K562 (cell line): ENCODE measurements around the gene TMOD3. TPM values are rescaled to one million over a fixed set of nuclear protein-coding genes. Genes with fewer than 3 reads are reported as not detected.
A peak's percentile ranks its signal among the peaks of the same experiment; 100 is the strongest.

Source experiments
- CREM ChIP-seq: IDR thresholded peaks from 2 replicates; pipeline ENCODE4 v1.6.1; 2014; ENCODE audit warnings: antibody characterized with exemption, low read depth
- CTBP1 ChIP-seq: fragments of 450-650 bp; IDR thresholded peaks from 2 replicates; pipeline ENCODE4 v1.6.1; 2016; ENCODE audit warnings: borderline replicate concordance
- DPF2 ChIP-seq: fragments of 450-650 bp; IDR thresholded peaks from 2 replicates; pipeline ENCODE4 v1.6.1; 2016
- EHMT2 ChIP-seq: fragments of 450-650 bp; IDR thresholded peaks from 2 replicates; pipeline ENCODE4 v1.6.1; 2018; ENCODE audit warnings: antibody characterized with exemption
- GABPB1 ChIP-seq: sonication (generic); formaldehyde crosslinking; IDR thresholded peaks from 2 replicates; pipeline ENCODE4 v1.8.0; 2022; ENCODE audit warnings: mild to moderate bottlenecking, missing genetic modification reagents
- HDAC2 ChIP-seq: fragments of 450-650 bp; IDR thresholded peaks from 2 replicates; pipeline ENCODE4 v1.6.1; 2016; ENCODE audit warnings: mild to moderate bottlenecking
- HMG20B ChIP-seq: fragments of 250-450 bp; sonication (Bioruptor Pico); IDR thresholded peaks from 2 replicates; pipeline ENCODE4 v1.5.0; 2021; ENCODE audit warnings: mild to moderate bottlenecking
- MTA2 ChIP-seq: fragments of 450-650 bp; IDR thresholded peaks from 2 replicates; pipeline ENCODE4 v1.6.1; 2016; ENCODE audit warnings: low read depth
- PPARD ChIP-seq: fragments of 250-450 bp; sonication (Bioruptor Pico); IDR thresholded peaks from 2 replicates; pipeline ENCODE4 v1.8.0; 2022; ENCODE audit warnings: inconsistent platforms, mild to moderate bottlenecking, moderate library complexity
- SP2 ChIP-seq: IDR thresholded peaks from 2 replicates; pipeline ENCODE4 v1.6.1; 2011; ENCODE audit warnings: mild to moderate bottlenecking, low read depth, low read length, moderate library complexity; ENCODE audit not compliant: poor library complexity, severe bottlenecking; ENCODE audit errors: extremely low read depth
- ZNF133 ChIP-seq: fragments of 250-450 bp; sonication (Bioruptor Pico); IDR thresholded peaks from 2 replicates; pipeline ENCODE4 v1.4.0; 2020; ENCODE audit warnings: mild to moderate bottlenecking
- polyA plus RNA-seq, 8 experiments: library from polyadenylated mRNA; depleted of rRNA in 4 of 8; stranded (reverse) in 5 of 8; unstranded in 3 of 8; fragments of >200 nt; fragmentation: Nextera tagmentation in 2 of 8; fragmentation: Illumina TruSeq in 1 of 8; extraction: Ambion mirVana in 2 of 8; extraction: Trizol in 1 of 8; gene quantifications; 2 replicates each; pipeline versions ENCODE4 v1.2.1 to v1.2.3, GENCODE V29; 2011 to 2014; ENCODE audit warnings: inconsistent platforms in 1 of 8, missing spikeins in 1 of 8
- total RNA-seq, 7 experiments: library from RNA; depleted of rRNA in 6 of 7; stranded (reverse); fragments of >200 nt in 6 of 7; fragmentation: Illumina TruSeq in 2 of 7; extraction: Trizol in 2 of 7; gene quantifications; 2 replicates each; pipeline versions ENCODE4 v1.2.1 to v1.2.3, GENCODE V29; 2011 to 2021; ENCODE audit warnings: low replicate concordance in 1 of 7
- TF ChIP-seq, protein P1 (sequence below): fragments of 450-650 bp; formaldehyde crosslinking; IDR thresholded peaks from 2 replicates; pipeline ENCODE4 v1.4.0; 2020; ENCODE audit warnings: mild to moderate bottlenecking, moderate library complexity
- TF ChIP-seq, protein P2 (sequence below): fragments of 250-450 bp; sonication (Bioruptor Pico); IDR thresholded peaks from 2 replicates; pipeline ENCODE4 v1.8.0; 2022; ENCODE audit warnings: moderate library complexity, mild to moderate bottlenecking, inconsistent platforms
- TF ChIP-seq, protein P3 (sequence below): fragments of 250-450 bp; sonication (Bioruptor Pico); IDR thresholded peaks from 2 replicates; pipeline ENCODE4 v1.4.0; 2020; ENCODE audit warnings: borderline replicate concordance
- TF ChIP-seq, protein P4 (sequence below): fragments of 250-450 bp; sonication (Bioruptor Pico); IDR thresholded peaks from 2 replicates; pipeline ENCODE4 v1.4.0; 2020; ENCODE audit warnings: mild to moderate bottlenecking, moderate library complexity
- TF ChIP-seq, protein P5 (sequence below), 2 experiments: fragments of 150-350 bp in 1 of 2; IDR thresholded peaks; 2 replicates each; pipeline ENCODE4 v1.6.1; 2012 to 2016; ENCODE audit warnings: low read depth in 2 of 2, low read length in 2 of 2, mild to moderate bottlenecking in 1 of 2, moderate library complexity in 1 of 2

TMOD3 gene
- total and polyA plus RNA-seq, 9 of the 15 experiments (the other 6 are each of a cell fraction or from before 2014, with no cell fraction given) = 6.8 to 45.0 (median 30.9) TPM

DNA sequence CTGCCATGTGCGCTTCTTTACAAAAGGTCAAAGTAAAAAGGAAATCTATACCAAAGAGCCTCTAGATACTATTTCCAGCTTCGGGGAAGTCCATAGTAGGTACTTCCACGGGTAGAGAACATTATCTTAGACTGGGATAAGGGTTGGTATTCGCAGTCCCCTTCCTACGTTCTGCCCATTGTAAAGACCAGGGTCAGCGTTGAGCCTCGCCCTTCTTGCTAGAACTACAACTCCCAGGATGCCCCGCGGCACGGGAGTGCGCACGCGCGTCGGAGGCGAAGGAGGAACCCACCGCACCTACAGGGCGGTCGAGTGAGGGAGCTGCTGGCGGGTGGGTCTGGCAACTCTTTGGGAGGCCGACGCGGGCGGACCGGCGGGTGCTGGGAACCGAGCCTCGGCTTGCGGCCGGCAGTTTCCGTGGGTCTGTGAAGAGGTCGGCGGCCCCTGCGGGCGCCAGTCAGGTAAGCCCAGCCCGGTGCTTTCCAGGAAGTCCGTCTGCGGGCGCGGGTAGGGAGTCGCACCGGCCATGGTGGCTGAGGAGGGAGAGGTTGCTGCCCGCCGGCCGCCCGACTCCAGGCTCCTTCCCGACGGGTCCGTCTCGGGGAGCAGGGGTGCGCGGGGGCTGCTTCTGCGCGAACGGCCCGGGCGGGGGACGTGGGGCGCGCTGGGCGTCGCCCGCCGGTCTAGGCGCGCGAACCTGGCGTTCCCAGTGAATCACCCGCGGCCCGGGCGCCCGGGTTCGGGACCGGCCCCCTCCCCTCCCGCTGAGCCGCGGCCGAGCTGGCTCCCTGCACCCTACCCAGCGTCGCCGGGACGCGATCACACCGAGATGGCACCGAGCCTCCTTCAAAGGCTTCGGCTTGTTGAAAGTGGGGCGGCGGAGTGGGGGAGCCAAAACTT is at the start of gene TMOD3 (continued):
- TF ChIP-seq, protein P1, sequence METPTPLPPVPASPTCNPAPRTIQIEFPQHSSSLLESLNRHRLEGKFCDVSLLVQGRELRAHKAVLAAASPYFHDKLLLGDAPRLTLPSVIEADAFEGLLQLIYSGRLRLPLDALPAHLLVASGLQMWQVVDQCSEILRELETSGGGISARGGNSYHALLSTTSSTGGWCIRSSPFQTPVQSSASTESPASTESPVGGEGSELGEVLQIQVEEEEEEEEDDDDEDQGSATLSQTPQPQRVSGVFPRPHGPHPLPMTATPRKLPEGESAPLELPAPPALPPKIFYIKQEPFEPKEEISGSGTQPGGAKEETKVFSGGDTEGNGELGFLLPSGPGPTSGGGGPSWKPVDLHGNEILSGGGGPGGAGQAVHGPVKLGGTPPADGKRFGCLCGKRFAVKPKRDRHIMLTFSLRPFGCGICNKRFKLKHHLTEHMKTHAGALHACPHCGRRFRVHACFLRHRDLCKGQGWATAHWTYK (CRISPR knock-in tag) = no peak
- TF ChIP-seq CTBP1 (peak; percentile 38), EHMT2 (no peak), ZNF133 (no peak), CREM (no peak), HMG20B (CRISPR knock-in tag) (no peak), HDAC2 (no peak), GABPB1 (0 out of 2 replicates have a peak, but pooled peaks have one; percentile 58), DPF2 (no peak; the same call in 1 of the 2 replicates), MTA2 (no peak), PPARD (no peak), SP2 (no peak)
- TF ChIP-seq, protein P2, sequence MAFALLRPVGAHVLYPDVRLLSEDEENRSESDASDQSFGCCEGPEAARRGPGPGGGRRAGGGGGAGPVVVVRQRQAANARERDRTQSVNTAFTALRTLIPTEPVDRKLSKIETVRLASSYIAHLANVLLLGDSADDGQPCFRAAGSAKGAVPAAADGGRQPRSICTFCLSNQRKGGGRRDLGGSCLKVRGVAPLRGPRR (CRISPR knock-in tag) = no peak
- TF ChIP-seq, protein P3, sequence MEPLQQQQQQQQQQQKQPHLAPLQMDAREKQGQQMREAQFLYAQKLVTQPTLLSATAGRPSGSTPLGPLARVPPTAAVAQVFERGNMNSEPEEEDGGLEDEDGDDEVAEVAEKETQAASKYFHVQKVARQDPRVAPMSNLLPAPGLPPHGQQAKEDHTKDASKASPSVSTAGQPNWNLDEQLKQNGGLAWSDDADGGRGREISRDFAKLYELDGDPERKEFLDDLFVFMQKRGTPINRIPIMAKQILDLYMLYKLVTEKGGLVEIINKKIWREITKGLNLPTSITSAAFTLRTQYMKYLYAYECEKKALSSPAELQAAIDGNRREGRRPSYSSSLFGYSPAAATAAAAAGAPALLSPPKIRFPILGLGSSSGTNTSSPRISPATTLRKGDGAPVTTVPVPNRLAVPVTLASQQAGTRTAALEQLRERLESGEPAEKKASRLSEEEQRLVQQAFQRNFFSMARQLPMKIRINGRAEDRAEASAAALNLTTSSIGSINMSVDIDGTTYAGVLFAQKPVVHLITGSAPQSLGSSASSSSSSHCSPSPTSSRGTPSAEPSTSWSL (CRISPR knock-in tag) = no peak
- TF ChIP-seq, protein P4, sequence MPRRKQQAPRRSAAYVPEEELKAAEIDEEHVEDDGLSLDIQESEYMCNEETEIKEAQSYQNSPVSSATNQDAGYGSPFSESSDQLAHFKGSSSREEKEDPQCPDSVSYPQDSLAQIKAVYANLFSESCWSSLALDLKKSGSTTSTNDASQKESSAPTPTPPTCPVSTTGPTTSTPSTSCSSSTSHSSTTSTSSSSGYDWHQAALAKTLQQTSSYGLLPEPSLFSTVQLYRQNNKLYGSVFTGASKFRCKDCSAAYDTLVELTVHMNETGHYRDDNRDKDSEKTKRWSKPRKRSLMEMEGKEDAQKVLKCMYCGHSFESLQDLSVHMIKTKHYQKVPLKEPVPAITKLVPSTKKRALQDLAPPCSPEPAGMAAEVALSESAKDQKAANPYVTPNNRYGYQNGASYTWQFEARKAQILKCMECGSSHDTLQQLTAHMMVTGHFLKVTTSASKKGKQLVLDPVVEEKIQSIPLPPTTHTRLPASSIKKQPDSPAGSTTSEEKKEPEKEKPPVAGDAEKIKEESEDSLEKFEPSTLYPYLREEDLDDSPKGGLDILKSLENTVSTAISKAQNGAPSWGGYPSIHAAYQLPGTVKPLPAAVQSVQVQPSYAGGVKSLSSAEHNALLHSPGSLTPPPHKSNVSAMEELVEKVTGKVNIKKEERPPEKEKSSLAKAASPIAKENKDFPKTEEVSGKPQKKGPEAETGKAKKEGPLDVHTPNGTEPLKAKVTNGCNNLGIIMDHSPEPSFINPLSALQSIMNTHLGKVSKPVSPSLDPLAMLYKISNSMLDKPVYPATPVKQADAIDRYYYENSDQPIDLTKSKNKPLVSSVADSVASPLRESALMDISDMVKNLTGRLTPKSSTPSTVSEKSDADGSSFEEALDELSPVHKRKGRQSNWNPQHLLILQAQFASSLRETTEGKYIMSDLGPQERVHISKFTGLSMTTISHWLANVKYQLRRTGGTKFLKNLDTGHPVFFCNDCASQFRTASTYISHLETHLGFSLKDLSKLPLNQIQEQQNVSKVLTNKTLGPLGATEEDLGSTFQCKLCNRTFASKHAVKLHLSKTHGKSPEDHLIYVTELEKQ (CRISPR knock-in tag) = no peak
- TF ChIP-seq, protein P5, sequence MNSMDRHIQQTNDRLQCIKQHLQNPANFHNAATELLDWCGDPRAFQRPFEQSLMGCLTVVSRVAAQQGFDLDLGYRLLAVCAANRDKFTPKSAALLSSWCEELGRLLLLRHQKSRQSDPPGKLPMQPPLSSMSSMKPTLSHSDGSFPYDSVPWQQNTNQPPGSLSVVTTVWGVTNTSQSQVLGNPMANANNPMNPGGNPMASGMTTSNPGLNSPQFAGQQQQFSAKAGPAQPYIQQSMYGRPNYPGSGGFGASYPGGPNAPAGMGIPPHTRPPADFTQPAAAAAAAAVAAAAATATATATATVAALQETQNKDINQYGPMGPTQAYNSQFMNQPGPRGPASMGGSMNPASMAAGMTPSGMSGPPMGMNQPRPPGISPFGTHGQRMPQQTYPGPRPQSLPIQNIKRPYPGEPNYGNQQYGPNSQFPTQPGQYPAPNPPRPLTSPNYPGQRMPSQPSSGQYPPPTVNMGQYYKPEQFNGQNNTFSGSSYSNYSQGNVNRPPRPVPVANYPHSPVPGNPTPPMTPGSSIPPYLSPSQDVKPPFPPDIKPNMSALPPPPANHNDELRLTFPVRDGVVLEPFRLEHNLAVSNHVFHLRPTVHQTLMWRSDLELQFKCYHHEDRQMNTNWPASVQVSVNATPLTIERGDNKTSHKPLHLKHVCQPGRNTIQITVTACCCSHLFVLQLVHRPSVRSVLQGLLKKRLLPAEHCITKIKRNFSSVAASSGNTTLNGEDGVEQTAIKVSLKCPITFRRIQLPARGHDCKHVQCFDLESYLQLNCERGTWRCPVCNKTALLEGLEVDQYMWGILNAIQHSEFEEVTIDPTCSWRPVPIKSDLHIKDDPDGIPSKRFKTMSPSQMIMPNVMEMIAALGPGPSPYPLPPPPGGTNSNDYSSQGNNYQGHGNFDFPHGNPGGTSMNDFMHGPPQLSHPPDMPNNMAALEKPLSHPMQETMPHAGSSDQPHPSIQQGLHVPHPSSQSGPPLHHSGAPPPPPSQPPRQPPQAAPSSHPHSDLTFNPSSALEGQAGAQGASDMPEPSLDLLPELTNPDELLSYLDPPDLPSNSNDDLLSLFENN (IDR thresholded peaks at IDR 0.05; ENCODE audit: low read depth in 2 of 2, low read length in 2 of 2) = no peak
